Measurements from ENCODE around the gene KPNA1. TPM values are rescaled to one million over a fixed set of nuclear protein-coding genes. Genes with fewer than 3 reads are reported as not detected.

The KPNA1 gene
- total and polyA plus RNA-seq, 2 of the 13 experiments (the other 11 are each of a cell fraction or from before 2014, with no cell fraction given): 15.4 to 30.0 TPM

DNA sequence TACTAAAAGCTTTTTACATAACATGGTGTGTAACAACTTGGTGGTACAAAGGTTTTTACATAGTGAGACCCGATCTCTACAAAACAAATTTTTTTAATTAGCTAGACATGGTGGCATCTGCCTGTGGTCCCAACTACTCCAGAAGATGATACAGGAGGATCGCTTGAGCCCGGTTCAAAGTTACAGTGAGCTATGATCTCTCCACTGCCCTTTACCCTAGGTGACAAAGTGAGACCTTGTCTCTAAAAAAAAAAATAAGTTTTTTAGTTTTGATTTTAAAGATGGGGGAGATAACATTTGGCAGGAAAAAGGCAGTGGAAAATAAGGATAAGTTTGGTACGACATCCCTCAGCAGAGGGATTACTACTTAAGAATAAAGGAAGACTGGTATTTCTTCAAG is 124.8 kb downstream of the KPNA1 start:
- no peak overlapping the region for H2AFZ ChIP-seq (ENCODE audit: low read length)
- POLR2A ChIA-PET: no interaction called here
- peaks cover 0 to 11% of the 10 kb centered on the region in 2 experiments; a peak in 2 of 5 replicates for H3K36me3 ChIP-seq (replicated peaks in 1 of 2; ENCODE audit: control insufficient read depth in 1 of 2, insufficient read depth in 2 of 2, low read length in 2 of 2)
- peak overlapping the region; percentile 72 for H3K27ac ChIP-seq (ENCODE audit: extremely low read length, insufficient read depth, low read length)
- ATAC-seq (no peak), FAIRE-seq (peak; percentile 4), DNase-seq (ENCODE audit: low spot score) (no peak)
- intact Hi-C loops (cut with micrococcal nuclease; ENCODE audit: unreplicated experiment): loop anchor here (10.0 kb wide), 1 partner anchor 845 kb away; the partner anchor contains the start of gene POLQ
- in situ Hi-C loops (cut with HindIII; ENCODE audit: extremely low pct_ligation_motif_present, low pct_unique_long_range_greater_than_20kb): loop anchor here (5.0 kb wide), 1 partner anchor 287 kb away; no protein-coding TSS in a partner anchor
- peaks cover 93% of the 10 kb centered on the region for H3K4me1 ChIP-seq (ENCODE audit: insufficient read depth, low read length)
- H3K4me3 ChIP-seq (replicated peaks in 1 of 3; ENCODE audit: insufficient read depth in 1 of 3, low read depth in 2 of 3, low read length in 3 of 3): no peak overlapping the region; a peak in 1 of 6 replicates
- 0 out of 2 replicates have a peak, but pooled peaks cover 7% of the 10 kb centered on the region for H4K20me1 ChIP-seq (ENCODE audit: insufficient read depth, low read length)
- CTCF ChIA-PET (ENCODE audit: low intra/inter-chr PET ratio, low total read pairs): no interaction called here
- no peak overlapping the region for H3K9ac ChIP-seq (ENCODE audit: insufficient read depth, low read depth, low read length)
- WGBS (ENCODE audit: low lambda C conversion rate): 86% methylated on average over 4 of the region's 4 CpGs
- H3K9me3 ChIP-seq (ENCODE audit: low read length): no peaks in the 10 kb centered on the region
- H3K4me2 ChIP-seq (ENCODE audit: low read depth, low read length): peak overlapping the region; percentile 25; the same call in 1 of the 2 replicates
- BruUV-seq (replicated peaks): no TSS peak
- no peaks in the 10 kb centered on the region for H3K27me3 ChIP-seq (ENCODE audit: control insufficient read depth in 1 of 2, insufficient read depth in 2 of 2, low read length in 2 of 2)
- H3K79me2 ChIP-seq (ENCODE audit: insufficient read depth, low read length): peaks cover 86% of the 10 kb centered on the region
- TF ChIP-seq, protein P1, sequence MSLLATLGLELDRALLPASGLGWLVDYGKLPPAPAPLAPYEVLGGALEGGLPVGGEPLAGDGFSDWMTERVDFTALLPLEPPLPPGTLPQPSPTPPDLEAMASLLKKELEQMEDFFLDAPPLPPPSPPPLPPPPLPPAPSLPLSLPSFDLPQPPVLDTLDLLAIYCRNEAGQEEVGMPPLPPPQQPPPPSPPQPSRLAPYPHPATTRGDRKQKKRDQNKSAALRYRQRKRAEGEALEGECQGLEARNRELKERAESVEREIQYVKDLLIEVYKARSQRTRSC (CRISPR knock-in tag; IDR thresholded peaks at IDR 0.05; ENCODE audit: low read depth): no peak
- TF ChIP-seq ZNF333 (CRISPR knock-in tag; IDR thresholded peaks at IDR 0.05; ENCODE audit: borderline replicate concordance): no peak
- TF ChIP-seq MAFK (conservative IDR thresholded peaks at IDR 0.05 in 1 of 2, IDR thresholded peaks at IDR 0.05 in 1 of 2; ENCODE audit: low read length in 2 of 2): no peak
- TF ChIP-seq ZNF619 (CRISPR knock-in tag; IDR thresholded peaks at IDR 0.05): no peak
- TF ChIP-seq, protein P2, sequence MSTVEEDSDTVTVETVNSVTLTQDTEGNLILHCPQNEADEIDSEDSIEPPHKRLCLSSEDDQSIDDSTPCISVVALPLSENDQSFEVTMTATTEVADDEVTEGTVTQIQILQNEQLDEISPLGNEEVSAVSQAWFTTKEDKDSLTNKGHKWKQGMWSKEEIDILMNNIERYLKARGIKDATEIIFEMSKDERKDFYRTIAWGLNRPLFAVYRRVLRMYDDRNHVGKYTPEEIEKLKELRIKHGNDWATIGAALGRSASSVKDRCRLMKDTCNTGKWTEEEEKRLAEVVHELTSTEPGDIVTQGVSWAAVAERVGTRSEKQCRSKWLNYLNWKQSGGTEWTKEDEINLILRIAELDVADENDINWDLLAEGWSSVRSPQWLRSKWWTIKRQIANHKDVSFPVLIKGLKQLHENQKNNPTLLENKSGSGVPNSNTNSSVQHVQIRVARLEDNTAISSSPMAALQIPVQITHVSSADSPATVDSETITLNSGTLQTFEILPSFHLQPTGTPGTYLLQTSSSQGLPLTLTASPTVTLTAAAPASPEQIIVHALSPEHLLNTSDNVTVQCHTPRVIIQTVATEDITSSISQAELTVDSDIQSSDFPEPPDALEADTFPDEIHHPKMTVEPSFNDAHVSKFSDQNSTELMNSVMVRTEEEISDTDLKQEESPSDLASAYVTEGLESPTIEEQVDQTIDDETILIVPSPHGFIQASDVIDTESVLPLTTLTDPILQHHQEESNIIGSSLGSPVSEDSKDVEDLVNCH (CRISPR knock-in tag; IDR thresholded peaks at IDR 0.05): no peak
- TF ChIP-seq, protein P3, sequence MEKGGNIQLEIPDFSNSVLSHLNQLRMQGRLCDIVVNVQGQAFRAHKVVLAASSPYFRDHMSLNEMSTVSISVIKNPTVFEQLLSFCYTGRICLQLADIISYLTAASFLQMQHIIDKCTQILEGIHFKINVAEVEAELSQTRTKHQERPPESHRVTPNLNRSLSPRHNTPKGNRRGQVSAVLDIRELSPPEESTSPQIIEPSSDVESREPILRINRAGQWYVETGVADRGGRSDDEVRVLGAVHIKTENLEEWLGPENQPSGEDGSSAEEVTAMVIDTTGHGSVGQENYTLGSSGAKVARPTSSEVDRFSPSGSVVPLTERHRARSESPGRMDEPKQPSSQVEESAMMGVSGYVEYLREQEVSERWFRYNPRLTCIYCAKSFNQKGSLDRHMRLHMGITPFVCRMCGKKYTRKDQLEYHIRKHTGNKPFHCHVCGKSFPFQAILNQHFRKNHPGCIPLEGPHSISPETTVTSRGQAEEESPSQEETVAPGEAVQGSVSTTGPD (CRISPR knock-in tag; IDR thresholded peaks at IDR 0.05): no peak
- TF ChIP-seq, protein P4, sequence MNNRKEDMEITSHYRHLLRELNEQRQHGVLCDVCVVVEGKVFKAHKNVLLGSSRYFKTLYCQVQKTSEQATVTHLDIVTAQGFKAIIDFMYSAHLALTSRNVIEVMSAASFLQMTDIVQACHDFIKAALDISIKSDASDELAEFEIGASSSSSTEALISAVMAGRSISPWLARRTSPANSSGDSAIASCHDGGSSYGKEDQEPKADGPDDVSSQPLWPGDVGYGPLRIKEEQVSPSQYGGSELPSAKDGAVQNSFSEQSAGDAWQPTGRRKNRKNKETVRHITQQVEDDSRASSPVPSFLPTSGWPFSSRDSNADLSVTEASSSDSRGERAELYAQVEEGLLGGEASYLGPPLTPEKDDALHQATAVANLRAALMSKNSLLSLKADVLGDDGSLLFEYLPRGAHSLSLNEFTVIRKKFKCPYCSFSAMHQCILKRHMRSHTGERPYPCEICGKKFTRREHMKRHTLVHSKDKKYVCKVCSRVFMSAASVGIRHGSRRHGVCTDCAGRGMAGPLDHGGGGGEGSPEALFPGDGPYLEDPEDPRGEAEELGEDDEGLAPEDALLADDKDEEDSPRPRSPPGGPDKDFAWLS (CRISPR knock-in tag; IDR thresholded peaks at IDR 0.05; ENCODE audit: borderline replicate concordance): no peak
- no peak for TF ChIP-seq ZNF431 (CRISPR knock-in tag; IDR thresholded peaks at IDR 0.05; ENCODE audit: borderline replicate concordance, low read depth)
- TF ChIP-seq ZNF768 (CRISPR knock-in tag; IDR thresholded peaks at IDR 0.05): no peak
- TF ChIP-seq MIER3 (CRISPR knock-in tag; IDR thresholded peaks at IDR 0.05; ENCODE audit: borderline replicate concordance): no peak
- no peak for TF ChIP-seq PLRG1 (conservative IDR thresholded peaks at IDR 0.05)
- TF ChIP-seq, protein P5, sequence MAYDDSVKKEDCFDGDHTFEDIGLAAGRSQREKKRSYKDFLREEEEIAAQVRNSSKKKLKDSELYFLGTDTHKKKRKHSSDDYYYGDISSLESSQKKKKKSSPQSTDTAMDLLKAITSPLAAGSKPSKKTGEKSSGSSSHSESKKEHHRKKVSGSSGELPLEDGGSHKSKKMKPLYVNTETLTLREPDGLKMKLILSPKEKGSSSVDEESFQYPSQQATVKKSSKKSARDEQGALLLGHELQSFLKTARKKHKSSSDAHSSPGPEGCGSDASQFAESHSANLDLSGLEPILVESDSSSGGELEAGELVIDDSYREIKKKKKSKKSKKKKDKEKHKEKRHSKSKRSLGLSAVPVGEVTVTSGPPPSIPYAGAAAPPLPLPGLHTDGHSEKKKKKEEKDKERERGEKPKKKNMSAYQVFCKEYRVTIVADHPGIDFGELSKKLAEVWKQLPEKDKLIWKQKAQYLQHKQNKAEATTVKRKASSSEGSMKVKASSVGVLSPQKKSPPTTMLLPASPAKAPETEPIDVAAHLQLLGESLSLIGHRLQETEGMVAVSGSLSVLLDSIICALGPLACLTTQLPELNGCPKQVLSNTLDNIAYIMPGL (CRISPR knock-in tag; IDR thresholded peaks at IDR 0.05; ENCODE audit: borderline replicate concordance in 1 of 2, low read depth in 1 of 2): no peak
- TF ChIP-seq MTF1 (CRISPR knock-in tag; IDR thresholded peaks at IDR 0.05): no peak
- TF ChIP-seq, protein P6, sequence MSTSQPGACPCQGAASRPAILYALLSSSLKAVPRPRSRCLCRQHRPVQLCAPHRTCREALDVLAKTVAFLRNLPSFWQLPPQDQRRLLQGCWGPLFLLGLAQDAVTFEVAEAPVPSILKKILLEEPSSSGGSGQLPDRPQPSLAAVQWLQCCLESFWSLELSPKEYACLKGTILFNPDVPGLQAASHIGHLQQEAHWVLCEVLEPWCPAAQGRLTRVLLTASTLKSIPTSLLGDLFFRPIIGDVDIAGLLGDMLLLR (CRISPR knock-in tag; IDR thresholded peaks at IDR 0.05): no peak
- no peak for TF ChIP-seq ZBTB1 (CRISPR knock-in tag; IDR thresholded peaks at IDR 0.05; ENCODE audit: borderline replicate concordance)

All from HepG2 (cell line).